Lung (tissue), 12 donors: ENCODE results near the gene GTPBP3. TPM values are rescaled to one million over a fixed set of nuclear protein-coding genes. Genes with fewer than 3 reads are reported as not detected.
A peak's percentile ranks its signal among the peaks of the same experiment; 100 is the strongest.

ENCODE experiments used
- ATAC-seq: fragments of 200-7000 bp; cut with Tn5 transposase; one replicate; pipeline ENCODE4 v1.9.1; 2020; ENCODE audit warnings: moderate number of reproducible peaks; ENCODE audit not compliant: insufficient read depth, low FRiP score
- DNase-seq, 3 donors: peaks; one replicate each; pipeline ENCODE4 v3.0.0-alpha.2; 2013 to 2017
- H3K27ac ChIP-seq, 2 donors: one replicate each; pipeline ENCODE4 v1.5.1; 2013; ENCODE audit warnings: mild to moderate bottlenecking in 2 of 2, moderate library complexity in 2 of 2, control low read depth in 1 of 2, inconsistent platforms in 1 of 2, low read depth in 1 of 2, low read length in 1 of 2
- H3K27me3 ChIP-seq, 3 donors: one replicate each; pipeline ENCODE4 v1.5.1; 2013; ENCODE audit warnings: low read length in 2 of 3; ENCODE audit not compliant: control insufficient read depth in 3 of 3, insufficient read depth in 3 of 3
- H3K36me3 ChIP-seq, 4 donors: one replicate each; pipeline ENCODE4 v1.5.1; 2013; ENCODE audit warnings: low read length in 4 of 4, mild to moderate bottlenecking in 1 of 4, moderate library complexity in 1 of 4; ENCODE audit not compliant: control insufficient read depth in 4 of 4, insufficient read depth in 4 of 4
- H3K4me1 ChIP-seq, 5 donors: one replicate each; pipeline ENCODE4 v1.5.1; 2013; ENCODE audit warnings: low read length in 5 of 5, mild to moderate bottlenecking in 2 of 5, moderate library complexity in 1 of 5; ENCODE audit not compliant: control insufficient read depth in 5 of 5, insufficient read depth in 5 of 5
- H3K4me3 ChIP-seq: one replicate; pipeline ENCODE4 v1.5.1; 2013; ENCODE audit warnings: mild to moderate bottlenecking, control low read depth, moderate library complexity
- H3K9ac ChIP-seq, 2 donors: one replicate each; pipeline ENCODE4 v1.5.1; 2013; ENCODE audit warnings: low read length in 2 of 2, control low read depth in 1 of 2; ENCODE audit not compliant: insufficient read depth in 1 of 2
- H3K9me3 ChIP-seq, 4 donors: one replicate each; pipeline ENCODE4 v1.5.1; 2013; ENCODE audit warnings: low read length in 3 of 4, mild to moderate bottlenecking in 1 of 4, moderate library complexity in 1 of 4; ENCODE audit not compliant: control insufficient read depth in 4 of 4, insufficient read depth in 3 of 4
- CTCF ChIP-seq: IDR thresholded peaks from 2 replicates; pipeline ENCODE4 v1.5.1; 2012; ENCODE audit warnings: mild to moderate bottlenecking; ENCODE audit errors: control extremely low read depth, extremely low read depth
- WGBS, 2 donors: extraction: QIAGEN DNeasy Blood & Tissue Kit; methylation state at CpG; one replicate each; pipeline ENCODE4 v1.1.7; 2013; 5-methylcytosine and 5-hydroxymethylcytosine counted together
- polyA plus RNA-seq, 2 donors: library from polyadenylated mRNA; stranded (reverse); fragments of 200-250 nt; gene quantifications; one replicate each; pipeline ENCODE4 v1.2.1, GENCODE V29; 2013
- total RNA-seq, 2 donors: library from RNA; depleted of rRNA in 1 of 2; stranded (reverse); fragments of >200 nt in 1 of 2; gene quantifications; one replicate each; pipeline ENCODE4 v1.2.1, GENCODE V29; 2014 to 2021
- donor health status: control.
- donor health status: control.
- donor health status: Bipolar disorder and iron deficiency.
- donor health status: healthy.
- donor health status: DM: yes; HTN: yes; CAD: no.

GTPBP3 gene
- total and polyA plus RNA-seq, 4 donors, result 13.3 to 24.1 (median 18.2) TPM

- H3K4me1 ChIP-seq, result peaks cover 0 to 16% (median 0%) of the 10 kb centered on the region in 5 donors
- no peak overlapping the region for H3K27ac ChIP-seq
- H3K9me3 ChIP-seq, result peaks cover 0 to 6% (median 0%) of the 10 kb centered on the region in 4 donors
- H3K9ac ChIP-seq, result no peak overlapping the region
- no peaks in the 10 kb centered on the region for H3K27me3 ChIP-seq
- H3K36me3 ChIP-seq, result no peaks in the 10 kb centered on the region
- no peak for ATAC-seq
- DNase-seq, result peak; percentile 84 to 87 (median 87)
- TF ChIP-seq CTCF, result peak; percentile 83
- H3K4me3 ChIP-seq, result no peak overlapping the region
- 34 to 42% methylated on average over 20 of the region's 20 CpGs for WGBS, 2 donors
Observed at GRCh38 chr19:17385878-17386611, 48.7 kb downstream of the GTPBP3 start.

- no peak for ATAC-seq
- H3K4me1 ChIP-seq, result peaks cover 2 to 16% (median 3%) of the 10 kb centered on the region in 5 donors
- no peak overlapping the region for H3K9ac ChIP-seq
- peaks cover 0 to 6% (median 0%) of the 10 kb centered on the region in 4 donors for H3K9me3 ChIP-seq
- 55 to 74% methylated on average over 1 of the region's 1 CpG for WGBS, 2 donors
- TF ChIP-seq CTCF, result no peak
- H3K27ac ChIP-seq, result no peak overlapping the region
- peaks cover 0 to 9% (median 8%) of the 10 kb centered on the region in 3 donors for H3K27me3 ChIP-seq
- DNase-seq, result no peak
- H3K4me3 ChIP-seq, result no peak overlapping the region
- H3K36me3 ChIP-seq, result no peaks in the 10 kb centered on the region
Observed at GRCh38 chr19:17389288-17389687, 51.9 kb downstream of the GTPBP3 start.

GRCh38 chr19:17389957-17390664 is 52.8 kb downstream of the GTPBP3 start:
- WGBS, 2 donors, result 9 to 10% methylated on average over 27 to 37 of the region's 37 CpGs

More at GRCh38 chr19:17389957-17390664, 52.8 kb downstream of the GTPBP3 start:
- Histone ChIP-seq H3K27ac (no peak overlapping the region), H3K9me3 (peaks cover 0 to 6% (median 0%) of the 10 kb centered on the region in 4 donors), H3K9ac (no peak overlapping the region), H3K27me3 (peaks cover 0 to 10% (median 9%) of the 10 kb centered on the region in 3 donors), H3K36me3 (no peaks in the 10 kb centered on the region), H3K4me1 (peaks cover 2 to 16% (median 3%) of the 10 kb centered on the region in 5 donors), H3K4me3 (no peak overlapping the region)
- DNase-seq (peak in 1 of 3 donors; percentile 25), ATAC-seq (no peak)
- no peak for TF ChIP-seq CTCF
